Stomach (tissue), 4 donors: ENCODE results near the gene KDM3B.
A peak's percentile ranks its signal among the peaks of the same experiment; 100 is the strongest.

Source experiments
- CTCF ChIP-seq, 7 experiments: fragments of 450-650 bp in 4 of 7; fragments of 200-600 bp in 3 of 7; sonication (generic) in 3 of 7; IDR thresholded peaks; one replicate each; pipeline ENCODE4 v1.5.1; 2016 to 2019; ENCODE audit warnings: antibody characterized with exemption in 7 of 7, control low read depth in 2 of 7, mild to moderate bottlenecking in 1 of 7
- EP300 ChIP-seq: sonication (generic); formaldehyde crosslinking; IDR thresholded peaks from one replicate; pipeline ENCODE4 v1.6.1; 2017; ENCODE audit warnings: antibody characterized with exemption
- POLR2A ChIP-seq, 4 donors: fragments of 450-650 bp; IDR thresholded peaks; one replicate each; pipeline ENCODE4 v1.6.1; 2016; ENCODE audit warnings: antibody characterized with exemption in 4 of 4, control low read depth in 2 of 4, mild to moderate bottlenecking in 1 of 4, moderate library complexity in 1 of 4
- POLR2AphosphoS5 ChIP-seq, 3 donors: sonication (generic); formaldehyde crosslinking; IDR thresholded peaks; one replicate each; pipeline ENCODE4 v1.6.1; 2016; ENCODE audit warnings: antibody characterized with exemption in 3 of 3

DNA sequence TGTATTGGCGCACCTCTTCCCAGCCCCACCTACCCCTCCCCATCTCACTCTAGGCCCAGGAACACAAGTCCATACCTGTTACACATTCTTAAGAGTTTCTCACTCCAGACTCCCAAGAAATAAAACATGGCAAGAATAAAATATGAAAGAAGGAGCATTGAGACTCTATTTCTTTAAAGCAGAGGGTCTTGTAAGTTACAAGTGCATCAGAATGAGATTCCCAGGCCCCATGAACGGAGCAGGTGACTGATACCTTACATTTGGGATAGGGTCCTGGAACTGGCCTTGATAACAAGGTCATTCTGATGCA, 118.5 kb downstream of the KDM3B start:
- TF ChIP-seq CTCF (IDR thresholded peaks at IDR 0.05) (no peak), POLR2AphosphoS5 (IDR thresholded peaks at IDR 0.05) (peak in 1 of 3 donors; percentile 23), POLR2A (IDR thresholded peaks at IDR 0.05) (no peak), EP300 (no peak)
